ENCODE measurements around the gene CHAF1A. TPM values are rescaled to one million over a fixed set of nuclear protein-coding genes. Genes with fewer than 3 reads are reported as not detected.
A peak's percentile ranks its signal among the peaks of the same experiment; 100 is the strongest.

The CHAF1A gene
- total and polyA plus RNA-seq, 2 of the 4 experiments (the other 2 are of a cell fraction): 12.4 to 22.9 TPM

GRCh38 chr19:4429771-4430171 lies 27.3 kb downstream of the CHAF1A start:
- dilution Hi-C loops (cut with HindIII; ENCODE audit: low sequenced_read_pairs, unreplicated experiment): no loop called here

More at GRCh38 chr19:4429771-4430171, 27.3 kb downstream of the CHAF1A start:
- H3K27me3 ChIP-seq (ENCODE audit: control insufficient read depth, insufficient read depth, low read length): no peaks in the 10 kb centered on the region
- no TSS peak for BruUV-seq (replicated peaks)
- H3K9me1 ChIP-seq (ENCODE audit: insufficient read depth, low read length): no peaks in the 10 kb centered on the region; the same call in 1 of the 2 replicates
- peaks cover 11% of the 10 kb centered on the region; the same call in 1 of the 2 replicates for H3K4me1 ChIP-seq (ENCODE audit: control insufficient read depth, insufficient read depth, low read length)
- no peak overlapping the region for H4K5ac ChIP-seq (ENCODE audit: low read depth, low read length)
- no peak overlapping the region for H2BK5ac ChIP-seq (ENCODE audit: low read depth, low read length, poor library complexity, severe bottlenecking)
- H2BK120ac ChIP-seq (ENCODE audit: low read depth, low read length): no peak overlapping the region
- H2BK15ac ChIP-seq (ENCODE audit: low read depth, low read length): no peak overlapping the region
- peaks cover 20% of the 10 kb centered on the region for H3K36me3 ChIP-seq (ENCODE audit: control insufficient read depth, insufficient read depth, low read length)
- H3K14ac ChIP-seq (replicated peaks; ENCODE audit: low read depth, low read length): no peak overlapping the region
- WGBS, 2 experiments (ENCODE audit: extremely low coverage in 2 of 2, insufficient read length in 1 of 2): 10% methylated on average over 2 of the region's 12 CpGs; no CpG with 5 or more reads in 1 of the 2 experiments
- no peak overlapping the region for H3K4me3 ChIP-seq (ENCODE audit: insufficient read depth, low read depth, low read length)
- H2AK5ac ChIP-seq (ENCODE audit: low read depth, low read length): no peak overlapping the region
- H2BK20ac ChIP-seq (ENCODE audit: low read depth, low read length): no peak overlapping the region
- H4K20me1 ChIP-seq (ENCODE audit: insufficient read depth, low read length): no peaks in the 10 kb centered on the region
- DNase-seq: peak; percentile 47
- no peak for ATAC-seq (ENCODE audit: low read depth)
- H2AFZ ChIP-seq (replicated peaks; ENCODE audit: low read length, poor library complexity): no peak overlapping the region
- no peak overlapping the region for H3K9ac ChIP-seq (ENCODE audit: low read depth, low read length)
- H3K18ac ChIP-seq (ENCODE audit: low read depth, low read length): no peak overlapping the region
- no peak for TF ChIP-seq NFE2L2 (IDR thresholded peaks at IDR 0.05; ENCODE audit: low read depth, low read length)
- no peak for TF ChIP-seq MAFK (IDR thresholded peaks at IDR 0.05; ENCODE audit: low read depth, low read length)
- TF ChIP-seq USF2 (IDR thresholded peaks at IDR 0.05; ENCODE audit: low read depth, low read length): no peak
- TF ChIP-seq CTCF (conservative IDR thresholded peaks at IDR 0.05; ENCODE audit: low read depth, low read length): no peak
- no peak for TF ChIP-seq RAD21 (IDR thresholded peaks at IDR 0.05; ENCODE audit: low read length)
- no peak for TF ChIP-seq MXI1 (IDR thresholded peaks at IDR 0.05; ENCODE audit: borderline replicate concordance, low read depth, low read length)
- TF ChIP-seq FOS (IDR thresholded peaks at IDR 0.05; ENCODE audit: low read depth, low read length): no peak
- no peak for TF ChIP-seq MAZ (IDR thresholded peaks at IDR 0.05; ENCODE audit: borderline replicate concordance, low read depth, low read length)
- TF ChIP-seq RCOR1 (IDR thresholded peaks at IDR 0.05; ENCODE audit: insufficient replicate concordance, low read length): no peak
- TF ChIP-seq SMC3 (IDR thresholded peaks at IDR 0.05; ENCODE audit: low read depth, low read length): no peak
- no peak for TF ChIP-seq ELK1 (IDR thresholded peaks at IDR 0.05; ENCODE audit: borderline replicate concordance, low read depth, low read length)
- TF ChIP-seq BHLHE40 (IDR thresholded peaks at IDR 0.05; ENCODE audit: low read depth, low read length): no peak
- no peak for TF ChIP-seq RFX5 (IDR thresholded peaks at IDR 0.05; ENCODE audit: low read depth, low read length)
- TF ChIP-seq CHD1 (IDR thresholded peaks at IDR 0.05; ENCODE audit: low read depth, low read length): no peak
- TF ChIP-seq CEBPB (IDR thresholded peaks at IDR 0.05; ENCODE audit: low read depth, low read length): no peak
- no peak overlapping the region for H3K4ac ChIP-seq (ENCODE audit: low read depth, low read length)
- H3K56ac ChIP-seq (ENCODE audit: extremely low read depth, insufficient read depth, low read length): no peak overlapping the region
- no peak overlapping the region for H4K91ac ChIP-seq (ENCODE audit: insufficient read depth, low read depth, low read length)
- in situ Hi-C loops (cut with MboI; ENCODE audit: low sequenced_read_pairs): no loop called here
- H3K27ac ChIP-seq (ENCODE audit: insufficient read depth, low read length): no peak overlapping the region; the same call in 1 of the 2 replicates
- peak overlapping the region; percentile 44 for H2AK9ac ChIP-seq (replicated peaks; ENCODE audit: low read depth, low read length, poor library complexity)
- H3K79me1 ChIP-seq (ENCODE audit: low read depth in 1 of 2, low read length in 2 of 2): peaks cover 4 to 6% of the 10 kb centered on the region in 2 experiments; a peak in 1 of 4 replicates
- H3K23ac ChIP-seq (ENCODE audit: low read depth, low read length): no peak overlapping the region
- intact Hi-C loops (cut with micrococcal nuclease): no loop called here
- ChIA-PET POLR2A (ENCODE audit: unreplicated experiment) (no interaction called here), CTCF (no interaction called here)
- no peaks in the 10 kb centered on the region for H3K9me3 ChIP-seq (ENCODE audit: control insufficient read depth, insufficient read depth, low read length)
- H3K4me2 ChIP-seq (ENCODE audit: low read depth, low read length): no peak overlapping the region
- no peak overlapping the region for H4K8ac ChIP-seq (ENCODE audit: low read depth in 2 of 2, low read length in 2 of 2)
